Measurements from ENCODE around the gene POLA1.
A peak's percentile ranks its signal among the peaks of the same experiment; 100 is the strongest.

POLA1 gene

GRCh38 chrX:24703185-24703494 is 9.4 kb downstream of the POLA1 start:
- no peaks in the 10 kb centered on the region for H3K9me2 ChIP-seq (replicated peaks; ENCODE audit: insufficient read depth, low read length)
- peak overlapping the region; percentile 70; the same call in 1 of the 2 replicates for H3K4me2 ChIP-seq (ENCODE audit: low read depth, low read length)
- H3K4me1 ChIP-seq (ENCODE audit: low read length): peaks cover 36% of the 10 kb centered on the region
- H4K20me1 ChIP-seq (ENCODE audit: insufficient read depth, low read length): no peaks in the 10 kb centered on the region
- DNase-seq: no peak
- H3K9ac ChIP-seq (ENCODE audit: low read length): no peak overlapping the region
- H3K79me2 ChIP-seq (ENCODE audit: low read length): peaks cover 68% of the 10 kb centered on the region
- H3K4me3 ChIP-seq (ENCODE audit: low read length): no peak overlapping the region
- H3K27me3 ChIP-seq (replicated peaks; ENCODE audit: insufficient read depth, low read length): no peaks in the 10 kb centered on the region
- no peak for TF ChIP-seq EZH2phosphoT487 (IDR thresholded peaks at IDR 0.05; ENCODE audit: low read length)
- TF ChIP-seq CTCF (IDR thresholded peaks at IDR 0.05; ENCODE audit: low read length): no peak
- no peak for TF ChIP-seq EZH2 (optimal IDR thresholded peaks at IDR 0.05; ENCODE audit: low read depth, low read length)
- H3K27ac ChIP-seq (ENCODE audit: low read length): peak overlapping the region; percentile 66; the same call in 1 of the 2 replicates
- peaks cover 18% of the 10 kb centered on the region for H3F3A ChIP-seq (ENCODE audit: insufficient read depth, low read length)
- no peaks in the 10 kb centered on the region for H3K9me3 ChIP-seq (replicated peaks; ENCODE audit: insufficient read depth, low read length)
- H3K36me3 ChIP-seq (replicated peaks; ENCODE audit: insufficient read depth, low read length): peaks cover 3% of the 10 kb centered on the region
- no peak overlapping the region for H2AFZ ChIP-seq (ENCODE audit: low read length)

- Histone ChIP-seq H3K4me2 (ENCODE audit: low read depth, low read length) (no peak overlapping the region), H3K27me3 (replicated peaks; ENCODE audit: insufficient read depth, low read length) (no peaks in the 10 kb centered on the region), H3K36me3 (replicated peaks; ENCODE audit: insufficient read depth, low read length) (no peaks in the 10 kb centered on the region; the same call in 1 of the 2 replicates), H3F3A (ENCODE audit: insufficient read depth, low read length) (no peaks in the 10 kb centered on the region), H3K9ac (ENCODE audit: low read length) (no peak overlapping the region), H3K79me2 (ENCODE audit: low read length) (peaks cover 21% of the 10 kb centered on the region), H3K4me3 (ENCODE audit: low read length) (no peak overlapping the region), H3K9me3 (replicated peaks; ENCODE audit: insufficient read depth, low read length) (no peaks in the 10 kb centered on the region), H3K9me2 (replicated peaks; ENCODE audit: insufficient read depth, low read length) (no peaks in the 10 kb centered on the region), H2AFZ (ENCODE audit: low read length) (no peak overlapping the region), H3K27ac (ENCODE audit: low read length) (no peak overlapping the region), H4K20me1 (ENCODE audit: insufficient read depth, low read length) (no peaks in the 10 kb centered on the region), H3K4me1 (ENCODE audit: low read length) (no peaks in the 10 kb centered on the region)
- TF ChIP-seq CTCF (IDR thresholded peaks at IDR 0.05; ENCODE audit: low read length): no peak
- no peak for TF ChIP-seq EZH2phosphoT487 (IDR thresholded peaks at IDR 0.05; ENCODE audit: low read length)
- no peak for TF ChIP-seq EZH2 (optimal IDR thresholded peaks at IDR 0.05; ENCODE audit: low read depth, low read length)
- no peak for DNase-seq
Measured at GRCh38 chrX:24718771-24719170, 25.1 kb downstream of the POLA1 start.

GRCh38 chrX:24720036-24720435 is 26.3 kb downstream of the POLA1 start:
- DNase-seq: no peak
- Histone ChIP-seq H3K27me3 (replicated peaks; ENCODE audit: insufficient read depth, low read length) (no peaks in the 10 kb centered on the region), H3K9me3 (replicated peaks; ENCODE audit: insufficient read depth, low read length) (no peaks in the 10 kb centered on the region), H3K4me2 (ENCODE audit: low read depth, low read length) (no peak overlapping the region), H3K4me3 (ENCODE audit: low read length) (no peak overlapping the region), H3K9ac (ENCODE audit: low read length) (no peak overlapping the region), H3K9me2 (replicated peaks; ENCODE audit: insufficient read depth, low read length) (no peaks in the 10 kb centered on the region), H3F3A (ENCODE audit: insufficient read depth, low read length) (no peaks in the 10 kb centered on the region), H2AFZ (ENCODE audit: low read length) (no peak overlapping the region), H3K79me2 (ENCODE audit: low read length) (peaks cover 18% of the 10 kb centered on the region), H4K20me1 (ENCODE audit: insufficient read depth, low read length) (no peaks in the 10 kb centered on the region), H3K27ac (ENCODE audit: low read length) (no peak overlapping the region), H3K36me3 (replicated peaks; ENCODE audit: insufficient read depth, low read length) (no peaks in the 10 kb centered on the region; the same call in 1 of the 2 replicates), H3K4me1 (ENCODE audit: low read length) (no peaks in the 10 kb centered on the region)
- TF ChIP-seq CTCF (IDR thresholded peaks at IDR 0.05; ENCODE audit: low read length): no peak
- TF ChIP-seq EZH2phosphoT487 (IDR thresholded peaks at IDR 0.05; ENCODE audit: low read length): no peak
- no peak for TF ChIP-seq EZH2 (optimal IDR thresholded peaks at IDR 0.05; ENCODE audit: low read depth, low read length)

All from MM.1S (cell line).